Caco-2 (cell line): ENCODE results near the gene EGFL6. TPM values are rescaled to one million over a fixed set of nuclear protein-coding genes. Genes with fewer than 3 reads are reported as not detected.

Experiments
- BruUV-seq: library from RNA; stranded (reverse); fragments of 400-500 nt; replicated peaks from 2 replicates; lab custom pipeline; 2021; lab: Mats Ljungman, UMichigan
- CTCF ChIA-PET: fragments of 300-600 bp; sonication (Branson Sonifier 250); formaldehyde crosslinking; loops from one replicate; lab custom pipeline; 2022; ENCODE audit warnings: antibody characterized with exemption; lab: Charles Lee
- POLR2A ChIA-PET: fragments of 300-600 bp; sonication (Branson Sonifier 250); formaldehyde crosslinking; loops from one replicate; lab custom pipeline; 2022; ENCODE audit warnings: antibody characterized with exemption; lab: Charles Lee
- DNase-seq, 2 experiments: peaks; one replicate each; pipeline versions ENCODE4 v3.0.0 to v3.0.0-alpha.2; 2020 to 2022
- H3K27me3 ChIP-seq: replicated peaks from 2 replicates; pipeline ENCODE4 v1.6.0; 2011; ENCODE audit warnings: low read length; ENCODE audit not compliant: control insufficient read depth, insufficient read depth
- H3K36me3 ChIP-seq: 2 replicates; pipeline ENCODE4 v1.5.1; 2011; ENCODE audit warnings: low read length; ENCODE audit not compliant: control insufficient read depth, insufficient read depth
- H3K4me1 ChIP-seq: fragments of 250-450 bp; sonication (Bioruptor Pico); 2 replicates; pipeline ENCODE4 v1.5.1; 2020; ENCODE audit warnings: mild to moderate bottlenecking
- H3K4me3 ChIP-seq: 2 replicates; pipeline ENCODE4 v1.5.1; 2011; ENCODE audit warnings: low read depth, mild to moderate bottlenecking, control low read depth, low read length
- H3K9me3 ChIP-seq: fragments of 250-450 bp; sonication (Bioruptor Pico); 2 replicates; pipeline ENCODE4 v1.5.1; 2020; ENCODE audit warnings: mild to moderate bottlenecking, moderate library complexity
- H3K27ac Mint-ChIP-seq: one replicate; pipeline ENCODE4 v1.8.0; 2022; ENCODE audit warnings: mixed read lengths; ENCODE audit not compliant: unreplicated experiment
- H3K27me3 Mint-ChIP-seq: one replicate; pipeline ENCODE4 v1.8.0; 2022; ENCODE audit warnings: mixed read lengths; ENCODE audit not compliant: insufficient read depth, unreplicated experiment
- H3K36me3 Mint-ChIP-seq: one replicate; pipeline ENCODE4 v1.8.0; 2022; ENCODE audit warnings: mild to moderate bottlenecking, mixed read lengths; ENCODE audit not compliant: insufficient read depth, unreplicated experiment
- H3K4me1 Mint-ChIP-seq: one replicate; pipeline ENCODE4 v1.8.0; 2022; ENCODE audit warnings: low read depth, mixed read lengths; ENCODE audit not compliant: unreplicated experiment
- H3K4me3 Mint-ChIP-seq: one replicate; pipeline ENCODE4 v1.8.0; 2022; ENCODE audit warnings: mild to moderate bottlenecking, moderate library complexity, mixed read lengths; ENCODE audit not compliant: unreplicated experiment
- H3K9me3 Mint-ChIP-seq: one replicate; pipeline ENCODE4 v1.8.0; 2022; ENCODE audit warnings: mixed read lengths; ENCODE audit not compliant: unreplicated experiment
- CTCF ChIP-seq, 2 experiments: fragments of 200-600 bp in 1 of 2; IDR thresholded peaks; 1 replicate in 1 of 2; 2 replicates in 1 of 2; pipeline versions ENCODE4 v1.5.1 to v1.8.0; 2011 to 2022; ENCODE audit warnings: antibody characterized with exemption in 1 of 2, control low read depth in 1 of 2, inconsistent platforms in 1 of 2, low read depth in 1 of 2, low read length in 1 of 2, mild to moderate bottlenecking in 1 of 2, moderate library complexity in 1 of 2; ENCODE audit not compliant: insufficient read depth in 1 of 2, severe bottlenecking in 1 of 2, unreplicated experiment in 1 of 2
- intact Hi-C: fragments of 100-400 bp; cut with micrococcal nuclease; formaldehyde crosslinking; loops from one replicate; pipeline ENCODE4 v1.10.0; 2022; ENCODE audit not compliant: unreplicated experiment
- total RNA-seq: library from RNA; stranded (reverse); gene quantifications from 2 replicates; pipeline ENCODE4 v1.2.3, GENCODE V29; 2022

The EGFL6 gene
- total RNA-seq, 1 experiment from 2014 or later: 0.16 TPM

DNA sequence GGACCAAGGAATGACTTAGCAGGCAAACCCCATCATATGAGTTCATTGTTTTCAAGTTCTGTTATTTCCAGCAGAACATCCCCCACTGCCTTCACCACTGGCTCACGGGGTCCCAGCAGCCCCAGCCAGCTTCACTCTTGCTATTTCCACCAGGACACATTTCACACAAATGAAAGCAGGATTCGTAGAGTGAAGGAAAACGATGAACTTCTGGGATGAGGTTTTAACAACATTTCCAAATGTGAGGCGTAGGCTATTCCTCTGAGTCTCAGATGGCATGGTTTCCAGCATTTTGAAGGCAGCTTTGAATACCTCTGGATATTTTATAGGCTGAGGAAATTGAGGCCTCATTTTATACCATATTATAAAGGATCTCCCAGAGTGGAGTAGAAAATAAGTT is 32.9 kb upstream of the EGFL6 start:
- Histone ChIP-seq H3K36me3 (no peaks in the 10 kb centered on the region), H3K4me3 (no peak overlapping the region), H3K27me3 (no peaks in the 10 kb centered on the region), H3K9me3 (no peaks in the 10 kb centered on the region), H3K4me1 (no peaks in the 10 kb centered on the region)
- intact Hi-C loops: no loop called here
- TF ChIP-seq CTCF (IDR thresholded peaks at IDR 0.05; ENCODE audit: insufficient read depth in 1 of 2, low read depth in 1 of 2, low read length in 1 of 2, severe bottlenecking in 1 of 2, unreplicated experiment in 1 of 2): no peak
- Mint-ChIP-seq H3K4me1 (no peaks in the 10 kb centered on the region), H3K36me3 (no peaks in the 10 kb centered on the region), H3K4me3 (no peak overlapping the region), H3K27me3 (no peaks in the 10 kb centered on the region), H3K27ac (no peak overlapping the region), H3K9me3 (no peaks in the 10 kb centered on the region)
- BruUV-seq: no TSS peak
- POLR2A ChIA-PET: no interaction called here
- no peak for DNase-seq
- CTCF ChIA-PET: no interaction called here

GRCh38 chrX:13538414-13538813 is 31.0 kb upstream of the EGFL6 start:
- Mint-ChIP-seq H3K4me3 (no peak overlapping the region), H3K27me3 (no peaks in the 10 kb centered on the region), H3K36me3 (no peaks in the 10 kb centered on the region), H3K4me1 (no peaks in the 10 kb centered on the region), H3K27ac (no peak overlapping the region), H3K9me3 (no peaks in the 10 kb centered on the region)
- H3K4me1 ChIP-seq: no peaks in the 10 kb centered on the region
- no peak for DNase-seq
- intact Hi-C loops: no loop called here
- CTCF ChIA-PET: no interaction called here
- POLR2A ChIA-PET: no interaction called here
- no peaks in the 10 kb centered on the region for H3K9me3 ChIP-seq
- H3K27me3 ChIP-seq: no peaks in the 10 kb centered on the region
- no TSS peak for BruUV-seq
- H3K4me3 ChIP-seq: no peak overlapping the region
- no peaks in the 10 kb centered on the region for H3K36me3 ChIP-seq
- TF ChIP-seq CTCF (IDR thresholded peaks at IDR 0.05; ENCODE audit: insufficient read depth in 1 of 2, low read depth in 1 of 2, low read length in 1 of 2, severe bottlenecking in 1 of 2, unreplicated experiment in 1 of 2): no peak

DNA sequence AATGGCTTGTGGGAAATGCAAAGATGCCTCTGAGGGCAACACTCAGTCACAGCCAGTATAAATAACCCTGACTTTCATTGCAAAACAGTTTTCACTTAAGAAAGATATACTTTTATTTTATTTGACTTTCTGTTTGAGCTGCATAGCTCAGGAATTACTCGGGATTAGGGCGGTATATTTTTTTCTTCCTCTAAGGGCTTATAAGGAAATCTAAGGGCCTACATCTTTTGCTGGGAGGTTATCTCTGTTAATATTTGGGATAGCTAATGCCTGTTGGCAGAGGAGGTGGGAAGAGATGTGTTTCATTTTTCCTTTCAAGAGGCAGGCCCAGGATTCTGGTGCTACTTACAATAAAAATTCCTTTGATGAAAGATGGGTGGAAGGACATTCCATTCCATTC is 28.8 kb upstream of the EGFL6 start:
- no TSS peak for BruUV-seq
- no peak for TF ChIP-seq CTCF (IDR thresholded peaks at IDR 0.05; ENCODE audit: insufficient read depth in 1 of 2, low read depth in 1 of 2, low read length in 1 of 2, severe bottlenecking in 1 of 2, unreplicated experiment in 1 of 2)
- peak in 1 of 2 experiments; percentile 13 for DNase-seq
- Histone ChIP-seq H3K27me3 (no peaks in the 10 kb centered on the region), H3K9me3 (no peaks in the 10 kb centered on the region), H3K4me1 (no peaks in the 10 kb centered on the region), H3K4me3 (no peak overlapping the region), H3K36me3 (no peaks in the 10 kb centered on the region)
- no peak overlapping the region for H3K27ac Mint-ChIP-seq
- H3K4me1 Mint-ChIP-seq: no peaks in the 10 kb centered on the region
- intact Hi-C loops: no loop called here
- H3K4me3 Mint-ChIP-seq: no peak overlapping the region
- no peaks in the 10 kb centered on the region for H3K36me3 Mint-ChIP-seq
- ChIA-PET POLR2A (no interaction called here), CTCF (no interaction called here)
- H3K9me3 Mint-ChIP-seq: no peaks in the 10 kb centered on the region
- no peaks in the 10 kb centered on the region for H3K27me3 Mint-ChIP-seq
